Measurements from ENCODE around the gene MTREX.

Gene MTREX

DNA sequence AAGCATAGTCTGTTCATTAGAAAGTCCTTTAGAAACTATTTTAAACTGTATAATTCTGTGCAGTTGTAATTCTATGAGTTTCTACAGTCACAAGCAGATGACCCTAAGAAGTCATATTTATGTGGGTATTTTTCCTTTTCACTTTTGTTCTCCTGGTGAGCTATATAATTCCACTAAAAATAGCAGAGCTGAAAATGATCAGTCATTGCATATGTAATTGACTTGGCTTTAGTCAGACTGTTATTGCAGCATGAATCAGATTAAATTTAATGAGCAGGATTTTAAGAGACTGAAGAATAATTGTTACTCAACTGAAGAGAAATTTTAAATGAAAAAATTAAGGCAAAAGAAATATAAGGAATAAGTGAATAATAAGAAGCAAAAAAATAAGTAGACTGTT is 108.5 kb downstream of the MTREX start:
- TF ChIP-seq CTCF (IDR thresholded peaks at IDR 0.05; ENCODE audit: insufficient read depth, low read length, poor library complexity, severe bottlenecking) = no peak
- DNase-seq (ENCODE audit: extremely low read depth, insufficient read length) = no peak
- no peaks in the 10 kb centered on the region for H3K27me3 ChIP-seq (replicated peaks; ENCODE audit: control insufficient read depth, insufficient read depth, low read length)
- H3K4me3 ChIP-seq (replicated peaks; ENCODE audit: low read depth, low read length) = no peak overlapping the region
- no peaks in the 10 kb centered on the region; the same call in none of the 2 replicates for H3K36me3 ChIP-seq (ENCODE audit: control insufficient read depth, insufficient read depth, low read length)

DNA sequence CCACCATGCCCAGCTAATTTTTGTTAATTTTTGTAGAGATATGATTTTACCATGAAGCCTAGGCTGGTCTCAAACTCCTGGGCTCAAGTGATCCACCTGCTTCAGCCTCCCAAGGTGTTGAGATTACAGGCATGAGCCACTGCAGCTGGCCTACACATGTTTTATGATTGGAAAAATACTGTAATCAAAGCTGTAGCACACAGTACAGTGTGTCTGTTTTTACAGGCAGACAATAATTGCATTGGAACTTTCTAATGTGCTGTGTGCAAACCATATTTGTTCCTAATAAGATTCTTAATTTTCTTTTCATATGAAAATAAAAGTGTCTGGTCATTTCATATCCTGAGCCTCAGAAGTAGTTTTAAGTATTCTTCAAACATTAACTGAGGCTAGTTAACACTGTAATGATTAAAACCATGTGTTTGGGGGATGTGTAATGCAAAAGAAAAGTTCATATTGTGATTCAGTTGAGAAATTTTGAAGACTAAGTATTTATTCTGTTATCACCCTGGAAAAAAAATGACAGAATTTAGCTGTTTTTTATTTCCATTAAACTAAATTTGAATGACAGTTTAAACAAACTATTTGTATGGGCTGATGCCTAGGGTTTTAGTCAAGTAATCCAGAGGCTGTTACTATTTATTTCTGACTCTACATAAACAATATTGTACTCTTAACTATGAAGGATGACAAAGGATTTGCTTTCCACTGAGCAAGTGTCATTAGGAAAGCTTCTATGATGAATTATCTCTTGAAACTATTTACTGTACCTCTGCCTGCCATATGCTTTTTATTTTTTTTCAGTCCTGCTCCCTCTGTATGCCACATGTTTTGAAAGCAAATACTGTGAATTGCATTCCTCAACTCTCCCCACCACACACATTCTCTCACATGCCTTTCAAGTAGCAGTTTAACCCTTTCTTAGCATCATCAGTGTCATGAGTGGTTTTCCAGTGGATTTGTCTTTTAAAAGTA is 111.5 kb downstream of the MTREX start:
- no peak overlapping the region for H3K4me3 ChIP-seq (replicated peaks; ENCODE audit: low read depth, low read length)
- no peak for DNase-seq (ENCODE audit: extremely low read depth, insufficient read length)
- H3K36me3 ChIP-seq (ENCODE audit: control insufficient read depth, insufficient read depth, low read length) = peaks cover 4% of the 10 kb centered on the region
- H3K27me3 ChIP-seq (replicated peaks; ENCODE audit: control insufficient read depth, insufficient read depth, low read length) = no peaks in the 10 kb centered on the region
- TF ChIP-seq CTCF (IDR thresholded peaks at IDR 0.05; ENCODE audit: insufficient read depth, low read length, poor library complexity, severe bottlenecking) = no peak

DNA sequence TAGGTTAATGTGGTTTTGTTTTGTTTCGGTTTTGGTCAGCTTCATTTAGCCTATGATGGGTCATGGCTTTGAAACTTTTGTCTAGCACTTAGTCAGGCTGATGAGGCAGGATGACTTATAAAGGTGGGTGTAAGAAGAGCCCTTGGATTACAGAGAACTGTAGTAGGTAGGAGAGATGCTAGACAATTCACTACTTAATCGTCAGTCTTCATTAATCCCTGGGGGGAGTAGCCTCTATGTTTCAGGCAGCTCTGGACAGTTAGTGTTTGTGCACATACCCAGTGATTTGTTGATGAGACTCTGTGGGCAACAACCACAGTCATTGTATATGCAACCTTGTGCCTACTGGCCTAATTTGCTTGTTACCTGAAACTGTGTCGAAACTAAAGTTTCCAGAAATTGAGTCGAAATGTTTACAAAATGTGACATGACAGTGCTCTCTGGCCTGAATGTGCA is 113.3 kb downstream of the MTREX start:
- Histone ChIP-seq H3K4me3 (replicated peaks; ENCODE audit: low read depth, low read length) (no peak overlapping the region), H3K36me3 (ENCODE audit: control insufficient read depth, insufficient read depth, low read length) (peaks cover 7% of the 10 kb centered on the region), H3K27me3 (replicated peaks; ENCODE audit: control insufficient read depth, insufficient read depth, low read length) (no peaks in the 10 kb centered on the region)
- peak; percentile 34 for DNase-seq (ENCODE audit: extremely low read depth, insufficient read length)
- TF ChIP-seq CTCF (IDR thresholded peaks at IDR 0.05; ENCODE audit: insufficient read depth, low read length, poor library complexity, severe bottlenecking) = no peak

GRCh38 chr5:55426455-55426854 is 118.7 kb downstream of the MTREX start:
- Histone ChIP-seq H3K27me3 (replicated peaks; ENCODE audit: control insufficient read depth, insufficient read depth, low read length) (no peaks in the 10 kb centered on the region), H3K36me3 (ENCODE audit: control insufficient read depth, insufficient read depth, low read length) (peaks cover 26% of the 10 kb centered on the region), H3K4me3 (replicated peaks; ENCODE audit: low read depth, low read length) (no peak overlapping the region)
- TF ChIP-seq CTCF (IDR thresholded peaks at IDR 0.05; ENCODE audit: insufficient read depth, low read length, poor library complexity, severe bottlenecking) = no peak
- no peak for DNase-seq (ENCODE audit: extremely low read depth, insufficient read length)

DNA sequence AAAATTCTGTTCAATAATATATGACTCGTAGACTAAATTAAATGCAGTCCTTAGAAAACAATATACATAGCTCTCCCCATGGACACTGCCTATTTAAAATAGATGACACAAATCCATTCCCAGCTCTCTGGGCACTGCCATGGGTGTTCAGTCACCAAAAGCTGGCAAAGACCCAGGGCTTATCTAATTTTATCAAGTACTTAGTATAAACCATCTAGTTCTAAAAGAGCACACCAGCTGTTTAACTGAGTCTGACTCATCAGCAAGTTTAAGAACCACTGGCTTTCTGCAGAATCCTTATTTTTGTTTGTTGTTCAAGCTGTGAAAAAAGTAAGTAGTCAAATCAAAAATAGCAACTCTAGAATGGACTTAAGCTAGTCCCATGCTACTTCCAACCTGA is 119.4 kb downstream of the MTREX start:
- DNase-seq (ENCODE audit: extremely low read depth, insufficient read length) = no peak
- H3K36me3 ChIP-seq (ENCODE audit: control insufficient read depth, insufficient read depth, low read length) = peaks cover 26% of the 10 kb centered on the region

More for the DNA sequence above, 119.4 kb downstream of the MTREX start:
- TF ChIP-seq CTCF (IDR thresholded peaks at IDR 0.05; ENCODE audit: insufficient read depth, low read length, poor library complexity, severe bottlenecking) = no peak
- no peaks in the 10 kb centered on the region for H3K27me3 ChIP-seq (replicated peaks; ENCODE audit: control insufficient read depth, insufficient read depth, low read length)
- H3K4me3 ChIP-seq (replicated peaks; ENCODE audit: low read depth, low read length) = no peak overlapping the region

All from GM06990 (cell line).